Activated T-cell treated with anti-CD3 and anti-CD28 coated beads, Interleukin-2, amount 50 U/mL, for 24 hours (primary cell): Measurements from ENCODE around the gene PRDM16.
A peak's percentile ranks its signal among the peaks of the same experiment; 100 is the strongest.

Experiments used
- DNase-seq: peaks from one replicate; pipeline ENCODE4 v3.0.0-alpha.2; 2020
- H3K27ac Mint-ChIP-seq: 2 replicates; pipeline ENCODE4 v1.8.0; 2020; ENCODE audit warnings: mild to moderate bottlenecking, mixed read lengths
- H3K27me3 Mint-ChIP-seq: 2 replicates; pipeline ENCODE4 v1.8.0; 2020; ENCODE audit warnings: mixed read lengths
- H3K36me3 Mint-ChIP-seq: 2 replicates; pipeline ENCODE4 v1.8.0; 2020; ENCODE audit warnings: low read depth, mixed read lengths
- H3K4me1 Mint-ChIP-seq: 2 replicates; pipeline ENCODE4 v1.8.0; 2020; ENCODE audit warnings: low read depth, mixed read lengths
- H3K4me3 Mint-ChIP-seq: 2 replicates; pipeline ENCODE4 v1.8.0; 2020; ENCODE audit warnings: mild to moderate bottlenecking, moderate library complexity, mixed read lengths
- H3K9me3 Mint-ChIP-seq: 2 replicates; pipeline ENCODE4 v1.8.0; 2020; ENCODE audit warnings: mixed read lengths

PRDM16 gene

DNA sequence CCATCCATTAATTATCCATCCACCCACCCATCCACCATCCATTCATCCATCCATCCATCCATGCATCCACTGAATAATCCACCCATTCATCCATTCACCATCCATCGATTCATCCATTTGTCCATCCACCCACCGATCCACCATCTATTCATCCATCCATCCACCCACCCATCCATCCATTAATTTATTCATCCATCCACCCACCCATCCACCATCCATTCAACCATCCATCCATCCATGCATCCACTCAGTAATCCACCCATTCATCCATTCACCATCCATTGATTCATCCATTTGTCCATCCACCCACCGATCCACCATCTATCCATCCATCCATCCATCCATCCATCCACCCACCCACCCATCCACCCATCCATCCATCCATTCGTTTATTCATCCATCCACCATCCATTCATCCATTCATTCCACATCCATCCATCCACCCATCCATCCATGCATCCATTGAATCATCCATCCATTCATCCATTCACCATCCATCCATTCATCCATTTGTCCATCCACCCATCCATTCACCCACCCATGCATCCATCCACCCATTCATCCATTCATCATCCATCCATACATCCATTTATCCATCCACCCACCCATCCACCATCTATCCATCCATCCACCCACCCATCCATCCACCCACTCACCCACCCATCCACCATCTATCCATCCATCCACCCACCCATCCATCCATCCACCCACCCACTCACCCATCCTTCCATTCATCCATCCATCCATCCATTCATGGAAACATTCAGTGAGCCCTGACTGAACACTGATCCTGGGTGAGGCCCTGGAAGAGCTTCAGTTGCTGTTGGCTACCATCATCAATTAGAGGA is 302.1 kb downstream of the PRDM16 start:
- no peaks in the 10 kb centered on the region for H3K36me3 Mint-ChIP-seq
- no peaks in the 10 kb centered on the region for H3K9me3 Mint-ChIP-seq
- H3K27me3 Mint-ChIP-seq, result peaks cover 14% of the 10 kb centered on the region
- H3K4me1 Mint-ChIP-seq, result peaks cover 18% of the 10 kb centered on the region
- H3K4me3 Mint-ChIP-seq, result no peak overlapping the region
- no peak overlapping the region for H3K27ac Mint-ChIP-seq
- DNase-seq, result no peak

DNA sequence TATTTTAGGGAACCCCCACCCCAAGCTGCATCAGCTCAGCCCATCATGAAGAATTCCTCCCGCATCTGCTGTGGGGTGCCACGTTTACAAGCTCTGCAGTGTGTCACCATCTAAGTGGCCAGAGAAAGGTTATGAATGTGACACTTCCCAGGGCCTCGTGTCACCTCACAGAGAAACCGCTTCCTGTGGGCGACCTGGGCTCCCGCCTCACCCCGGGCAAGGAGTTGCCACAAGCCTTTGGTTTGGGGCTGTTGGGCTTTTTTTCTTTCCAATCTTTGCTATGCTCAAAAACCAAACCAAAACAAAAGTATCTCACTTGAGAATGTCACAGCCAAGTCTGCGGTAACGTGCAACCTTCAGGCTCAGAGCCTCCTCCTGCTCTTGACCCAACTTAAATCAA is 303.3 kb downstream of the PRDM16 start:
- Mint-ChIP-seq H3K27ac (peak overlapping the region; percentile 8), H3K9me3 (no peaks in the 10 kb centered on the region), H3K27me3 (peaks cover 17% of the 10 kb centered on the region), H3K4me3 (no peak overlapping the region), H3K4me1 (peaks cover 18% of the 10 kb centered on the region), H3K36me3 (no peaks in the 10 kb centered on the region)
- DNase-seq, result peak; percentile 35

- Mint-ChIP-seq H3K4me3 (no peak overlapping the region), H3K27me3 (peaks cover 17% of the 10 kb centered on the region)
Measured at GRCh38 chr1:3373175-3373574, 304.2 kb downstream of the PRDM16 start.

GRCh38 chr1:3373700-3374405 is 304.9 kb downstream of the PRDM16 start:
- Mint-ChIP-seq H3K9me3 (no peaks in the 10 kb centered on the region), H3K4me3 (no peak overlapping the region), H3K27ac (no peak overlapping the region), H3K27me3 (peaks cover 17% of the 10 kb centered on the region), H3K4me1 (peaks cover 18% of the 10 kb centered on the region), H3K36me3 (no peaks in the 10 kb centered on the region)
- no peak for DNase-seq

More at GRCh38 chr1:3373175-3373574, 304.2 kb downstream of the PRDM16 start:
- Mint-ChIP-seq H3K27ac (no peak overlapping the region), H3K36me3 (no peaks in the 10 kb centered on the region), H3K9me3 (no peaks in the 10 kb centered on the region), H3K4me1 (peaks cover 18% of the 10 kb centered on the region)
- DNase-seq, result no peak

DNA sequence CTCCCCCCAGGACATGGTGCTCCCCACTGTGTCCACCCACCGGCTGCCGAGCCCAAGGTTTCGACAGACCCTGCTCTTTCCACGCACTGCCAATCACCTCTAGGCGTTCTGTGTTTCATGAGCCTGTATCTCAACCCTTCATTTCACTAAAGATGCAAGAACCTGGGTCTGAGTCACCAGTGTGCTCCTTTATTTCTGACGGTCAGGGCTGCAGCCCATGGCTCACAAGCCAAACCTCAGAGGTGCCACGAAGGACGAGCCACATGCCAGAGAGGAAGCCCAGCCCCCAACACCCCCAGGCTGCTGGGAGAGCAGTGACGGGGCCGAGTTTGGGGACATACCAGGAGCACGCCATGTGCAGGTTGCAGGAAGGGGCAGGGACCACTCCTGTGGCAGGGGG is 306.2 kb downstream of the PRDM16 start:
- peaks cover 17% of the 10 kb centered on the region for H3K27me3 Mint-ChIP-seq

GRCh38 chr1:3377166-3377565 is 308.2 kb downstream of the PRDM16 start:
- DNase-seq, result no peak
- H3K4me1 Mint-ChIP-seq, result peaks cover 15% of the 10 kb centered on the region
- H3K36me3 Mint-ChIP-seq, result no peaks in the 10 kb centered on the region
- H3K27me3 Mint-ChIP-seq, result peaks cover 12% of the 10 kb centered on the region
- no peaks in the 10 kb centered on the region for H3K9me3 Mint-ChIP-seq
- no peak overlapping the region for H3K4me3 Mint-ChIP-seq
- no peak overlapping the region for H3K27ac Mint-ChIP-seq

More for the DNA sequence above, 306.2 kb downstream of the PRDM16 start:
- Mint-ChIP-seq H3K4me3 (no peak overlapping the region), H3K27ac (no peak overlapping the region), H3K4me1 (peaks cover 18% of the 10 kb centered on the region), H3K9me3 (no peaks in the 10 kb centered on the region), H3K36me3 (no peaks in the 10 kb centered on the region)
- no peak for DNase-seq

- Mint-ChIP-seq H3K27me3 (peaks cover 12% of the 10 kb centered on the region), H3K27ac (no peak overlapping the region), H3K9me3 (no peaks in the 10 kb centered on the region), H3K36me3 (no peaks in the 10 kb centered on the region), H3K4me1 (peaks cover 9% of the 10 kb centered on the region), H3K4me3 (no peak overlapping the region)
- no peak for DNase-seq
Measured at GRCh38 chr1:3377604-3378279, 308.7 kb downstream of the PRDM16 start.

GRCh38 chr1:3378411-3379208 is 309.6 kb downstream of the PRDM16 start:
- no peak for DNase-seq
- Mint-ChIP-seq H3K36me3 (no peaks in the 10 kb centered on the region), H3K4me1 (peaks cover 2% of the 10 kb centered on the region), H3K27ac (no peak overlapping the region), H3K9me3 (no peaks in the 10 kb centered on the region), H3K4me3 (no peak overlapping the region), H3K27me3 (peaks cover 14% of the 10 kb centered on the region)

DNA sequence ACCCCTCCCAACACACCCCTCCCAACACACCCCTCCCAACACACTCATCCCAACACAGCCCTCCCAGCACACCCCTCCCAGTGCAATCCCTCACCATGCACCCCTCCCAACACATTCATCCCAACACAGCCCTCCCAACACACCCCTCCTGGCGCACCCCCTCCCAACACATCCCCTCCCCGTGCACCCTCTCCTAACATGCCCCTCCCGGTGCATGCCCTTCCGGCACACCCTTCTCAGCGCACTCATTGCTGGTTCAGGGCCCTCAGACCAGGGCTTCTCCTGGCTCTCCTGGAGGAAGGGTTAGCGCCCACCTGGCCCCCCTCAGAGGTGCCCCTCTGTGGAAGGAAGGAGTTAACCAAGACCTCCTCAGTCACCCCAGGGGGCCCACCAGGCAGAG is 310.9 kb downstream of the PRDM16 start:
- H3K36me3 Mint-ChIP-seq, result no peaks in the 10 kb centered on the region
- H3K27me3 Mint-ChIP-seq, result peaks cover 17% of the 10 kb centered on the region
- H3K4me1 Mint-ChIP-seq, result no peaks in the 10 kb centered on the region
- no peak for DNase-seq
- no peak overlapping the region for H3K27ac Mint-ChIP-seq
- no peak overlapping the region for H3K4me3 Mint-ChIP-seq
- H3K9me3 Mint-ChIP-seq, result no peaks in the 10 kb centered on the region

- DNase-seq, result no peak
- H3K36me3 Mint-ChIP-seq, result no peaks in the 10 kb centered on the region
- H3K4me3 Mint-ChIP-seq, result no peak overlapping the region
- no peaks in the 10 kb centered on the region for H3K9me3 Mint-ChIP-seq
- no peak overlapping the region for H3K27ac Mint-ChIP-seq
- H3K4me1 Mint-ChIP-seq, result no peaks in the 10 kb centered on the region
- peaks cover 13% of the 10 kb centered on the region for H3K27me3 Mint-ChIP-seq
Measured at GRCh38 chr1:3380469-3380868, 311.5 kb downstream of the PRDM16 start.

DNA sequence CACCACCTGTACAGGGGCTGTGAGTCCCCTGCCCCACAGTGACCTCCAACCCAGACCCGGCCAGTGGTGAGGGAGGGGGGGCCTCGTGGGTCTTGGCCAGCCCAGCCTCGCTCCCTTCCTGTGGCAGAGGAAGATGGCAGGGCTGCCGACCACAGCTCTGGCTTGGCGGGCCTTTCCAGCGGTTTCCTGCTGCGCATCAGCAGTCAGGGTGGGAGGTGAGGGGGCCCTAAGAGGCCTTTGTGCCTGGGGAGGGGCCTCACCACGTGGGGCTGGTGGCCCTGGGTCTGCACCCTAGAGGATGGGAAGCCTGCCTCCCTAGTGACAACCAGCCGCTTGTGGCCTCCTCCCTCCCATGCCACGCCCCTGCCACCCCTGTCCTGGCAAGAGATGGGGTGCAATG is 312.9 kb downstream of the PRDM16 start:
- H3K9me3 Mint-ChIP-seq, result no peaks in the 10 kb centered on the region
- no peak overlapping the region for H3K27ac Mint-ChIP-seq
- no peak for DNase-seq
- H3K4me3 Mint-ChIP-seq, result no peak overlapping the region
- no peaks in the 10 kb centered on the region for H3K36me3 Mint-ChIP-seq
- no peaks in the 10 kb centered on the region for H3K4me1 Mint-ChIP-seq
- peaks cover 5% of the 10 kb centered on the region for H3K27me3 Mint-ChIP-seq

GRCh38 chr1:3382326-3383057 is 313.5 kb downstream of the PRDM16 start:
- H3K9me3 Mint-ChIP-seq, result no peaks in the 10 kb centered on the region
- DNase-seq, result no peak
- no peaks in the 10 kb centered on the region for H3K4me1 Mint-ChIP-seq
- peaks cover 5% of the 10 kb centered on the region for H3K27me3 Mint-ChIP-seq
- H3K36me3 Mint-ChIP-seq, result no peaks in the 10 kb centered on the region
- H3K4me3 Mint-ChIP-seq, result no peak overlapping the region
- H3K27ac Mint-ChIP-seq, result no peak overlapping the region

GRCh38 chr1:3383679-3384078 is 314.7 kb downstream of the PRDM16 start:
- Mint-ChIP-seq H3K27ac (no peak overlapping the region), H3K36me3 (no peaks in the 10 kb centered on the region), H3K9me3 (no peaks in the 10 kb centered on the region), H3K4me3 (no peak overlapping the region), H3K27me3 (peaks cover 5% of the 10 kb centered on the region), H3K4me1 (no peaks in the 10 kb centered on the region)
- no peak for DNase-seq

DNA sequence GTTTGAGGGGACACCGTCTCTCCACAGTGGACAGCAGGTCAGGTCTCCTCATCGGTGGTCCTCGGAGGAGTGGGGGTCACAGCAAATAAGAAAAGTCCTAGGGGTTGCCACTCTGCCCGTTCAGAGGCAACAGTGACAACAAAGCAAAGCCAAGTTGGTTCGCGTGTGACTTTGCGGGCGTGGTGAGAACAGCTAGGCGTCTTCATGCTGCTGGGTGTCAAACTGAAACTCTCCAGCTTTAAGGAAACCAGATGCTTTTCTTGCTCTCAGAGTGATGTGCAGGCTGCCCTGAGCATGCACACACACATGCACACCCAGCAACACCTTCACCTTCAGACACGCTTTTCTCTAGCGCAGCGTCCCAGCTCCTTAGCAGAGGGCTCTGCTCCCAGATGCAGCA is 315.4 kb downstream of the PRDM16 start:
- H3K36me3 Mint-ChIP-seq, result no peaks in the 10 kb centered on the region
- no peak for DNase-seq
- no peaks in the 10 kb centered on the region for H3K9me3 Mint-ChIP-seq

More for the DNA sequence above, 315.4 kb downstream of the PRDM16 start:
- H3K27me3 Mint-ChIP-seq, result peaks cover 5% of the 10 kb centered on the region
- H3K4me1 Mint-ChIP-seq, result no peaks in the 10 kb centered on the region
- H3K4me3 Mint-ChIP-seq, result no peak overlapping the region
- H3K27ac Mint-ChIP-seq, result no peak overlapping the region
